Thyroid gland (tissue), 4 donors: Measurements from ENCODE around the gene GLYATL3. TPM values are rescaled to one million over a fixed set of nuclear protein-coding genes. Genes with fewer than 3 reads are reported as not detected.
"Not testable (repeated sequence)": the region's sequence is repeated elsewhere in the genome, so short reads cannot be mapped to it uniquely, and the experiment has no call there.

Source experiments
- DNase-seq, 2 donors: peaks; one replicate each; pipeline ENCODE4 v3.0.0-alpha.2; 2019
- H3K27ac ChIP-seq, 3 donors: fragments of 200-600 bp; sonication (generic); 1 replicate in 2 of 3; 2 replicates in 1 of 3; pipeline ENCODE4 v1.5.1; 2016 to 2019; ENCODE audit warnings: mild to moderate bottlenecking in 1 of 3, moderate library complexity in 1 of 3
- H3K27me3 ChIP-seq: fragments of 200-600 bp; sonication (generic); one replicate; pipeline ENCODE4 v1.5.1; 2019
- H3K36me3 ChIP-seq, 2 donors: fragments of 200-600 bp; sonication (generic); one replicate each; pipeline ENCODE4 v1.5.1; 2016 to 2019
- H3K4me1 ChIP-seq, 2 donors: fragments of 200-600 bp; sonication (generic); one replicate each; pipeline ENCODE4 v1.5.1; 2017 to 2019
- H3K4me3 ChIP-seq, 3 donors: fragments of 200-600 bp; sonication (generic); replicated peaks in 1 of 3; 1 replicate in 2 of 3; 2 replicates in 1 of 3; pipeline ENCODE4 v1.5.1; 2016; ENCODE audit warnings: mild to moderate bottlenecking in 1 of 3
- H3K9me3 ChIP-seq: fragments of 200-600 bp; sonication (generic); one replicate; pipeline ENCODE4 v1.5.1; 2017
- CTCF ChIP-seq, 6 experiments: fragments of 200-600 bp in 3 of 6; fragments of 450-650 bp in 3 of 6; sonication (generic) in 3 of 6; IDR thresholded peaks; one replicate each; pipeline ENCODE4 v1.5.1; 2016 to 2019; ENCODE audit warnings: antibody characterized with exemption in 6 of 6, mild to moderate bottlenecking in 2 of 6, inconsistent platforms in 1 of 6, moderate library complexity in 1 of 6
- POLR2A ChIP-seq, 2 donors: fragments of 450-650 bp; IDR thresholded peaks; one replicate each; pipeline ENCODE4 v1.6.1; 2017; ENCODE audit warnings: antibody characterized with exemption in 2 of 2, mild to moderate bottlenecking in 2 of 2, moderate library complexity in 1 of 2
- WGBS, 2 donors: methylation state at CpG; one replicate each; pipeline ENCODE4 v1.1.5; 2017; 5-methylcytosine and 5-hydroxymethylcytosine counted together
- intact Hi-C: fragments of 100-400 bp; cut with DNase I; formaldehyde crosslinking; loops from one replicate; pipeline ENCODE4 v1.15.1; 2023
- total RNA-seq, 4 donors: library from RNA; depleted of rRNA; stranded (reverse); fragments of >200 nt; gene quantifications; one replicate each; pipeline ENCODE4 v1.2.3, GENCODE V29; 2016

The GLYATL3 gene
- total RNA-seq, 4 donors from 2014 or later, result not detected

DNA sequence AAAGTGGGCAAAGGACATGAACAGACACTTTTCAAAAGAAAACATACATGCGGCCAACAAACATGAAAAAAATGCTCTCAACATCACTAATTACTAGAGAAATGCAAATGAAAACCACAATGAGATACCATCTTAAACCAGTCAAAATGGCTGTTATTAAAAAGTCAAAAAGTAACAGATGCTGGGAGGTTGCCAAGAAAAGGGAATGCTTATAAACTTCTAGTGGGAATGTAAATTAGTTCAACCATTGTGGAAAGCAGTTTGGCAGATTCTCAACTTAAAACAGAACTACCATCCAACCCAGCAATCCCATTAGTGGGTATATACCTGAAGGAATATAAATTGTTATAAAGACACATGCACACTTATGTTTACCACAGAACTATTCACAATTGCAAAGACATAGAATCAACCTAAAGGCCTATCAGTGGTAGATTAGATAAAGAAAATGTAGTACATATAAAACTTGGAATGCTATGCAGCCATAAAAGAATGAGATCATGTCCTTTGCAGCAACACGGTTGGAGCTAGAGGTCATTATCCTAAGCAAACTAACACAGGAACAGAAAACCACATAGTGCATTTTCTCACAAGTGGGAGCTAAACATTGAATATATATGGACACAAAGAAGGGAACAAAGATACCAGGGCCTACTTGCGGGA lies 20.3 kb upstream of the GLYATL3 start:
- DNase-seq, result no peak
- Histone ChIP-seq H3K9me3 (no peaks in the 10 kb centered on the region), H3K4me1 (no peaks in the 10 kb centered on the region), H3K4me3 (no peak overlapping the region), H3K36me3 (no peaks in the 10 kb centered on the region), H3K27ac (no peak overlapping the region), H3K27me3 (no peaks in the 10 kb centered on the region)
- intact Hi-C loops, result no loop called here
- TF ChIP-seq CTCF (IDR thresholded peaks at IDR 0.05), result no peak
- TF ChIP-seq POLR2A (IDR thresholded peaks at IDR 0.05), result no peak
- WGBS, 2 donors, result 95% methylated on average over 3 of the region's 3 CpGs

- H3K4me1 ChIP-seq, H3K9me3 ChIP-seq, DNase-seq, H3K27ac ChIP-seq, H3K36me3 ChIP-seq, intact Hi-C loops, H3K4me3 ChIP-seq, H3K27me3 ChIP-seq: not testable (repeated sequence)
- 100% methylated on average over 2 to 7 of the region's 22 CpGs for WGBS, 2 donors
Measured at GRCh38 chr6:49481846-49482245, 17.9 kb upstream of the GLYATL3 start.

- WGBS, 2 donors, result 83 to 91% methylated on average over 4 of the region's 14 CpGs
- DNase-seq, H3K4me3 ChIP-seq: not testable (repeated sequence)
Measured at GRCh38 chr6:49483380-49483779, 16.3 kb upstream of the GLYATL3 start.

GRCh38 chr6:49490633-49491032 lies 9.1 kb upstream of the GLYATL3 start:
- Histone ChIP-seq H3K36me3 (peaks cover 7 to 10% of the 10 kb centered on the region in 2 donors), H3K9me3 (no peaks in the 10 kb centered on the region), H3K27me3 (no peaks in the 10 kb centered on the region), H3K4me3 (no peak overlapping the region), H3K4me1 (no peaks in the 10 kb centered on the region), H3K27ac (no peak overlapping the region)
- TF ChIP-seq CTCF (IDR thresholded peaks at IDR 0.05), result no peak
- TF ChIP-seq POLR2A (IDR thresholded peaks at IDR 0.05), result no peak
- DNase-seq, result no peak
- WGBS, 2 donors, result 98% methylated on average over 4 of the region's 4 CpGs
- intact Hi-C loops, result no loop called here

More at GRCh38 chr6:49483380-49483779, 16.3 kb upstream of the GLYATL3 start:
- intact Hi-C loops, H3K4me1 ChIP-seq, H3K27ac ChIP-seq, H3K36me3 ChIP-seq, H3K9me3 ChIP-seq, H3K27me3 ChIP-seq: not testable (repeated sequence)

DNA sequence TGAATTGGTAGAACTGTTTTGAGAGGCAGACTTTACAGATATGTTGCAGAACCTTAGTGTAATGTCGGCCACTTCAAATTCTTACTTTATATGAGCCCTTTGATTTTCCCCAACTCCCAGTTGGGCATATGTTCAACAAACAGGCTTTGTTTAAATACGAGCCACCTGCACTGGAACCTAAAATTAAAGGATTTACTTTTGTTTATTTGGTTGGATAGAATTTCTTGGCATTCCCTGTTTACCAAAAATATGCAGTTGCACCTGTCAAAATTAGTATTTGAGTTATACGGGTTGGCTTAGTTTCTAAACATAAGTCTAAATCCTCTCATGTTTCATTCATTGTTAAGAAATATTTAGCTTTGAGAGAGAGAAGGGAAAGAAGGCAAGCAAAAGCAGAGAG lies 2.4 kb upstream of the GLYATL3 start:
- Histone ChIP-seq H3K27ac (no peak overlapping the region), H3K9me3 (no peaks in the 10 kb centered on the region), H3K36me3 (peaks cover 0 to 3% of the 10 kb centered on the region in 2 donors), H3K27me3 (no peaks in the 10 kb centered on the region), H3K4me3 (no peak overlapping the region), H3K4me1 (no peaks in the 10 kb centered on the region)
- TF ChIP-seq POLR2A (IDR thresholded peaks at IDR 0.05) (no peak), CTCF (IDR thresholded peaks at IDR 0.05) (no peak)
- no peak for DNase-seq
- intact Hi-C loops, result no loop called here
- WGBS, 2 donors, result 78 to 92% methylated on average over 3 of the region's 3 CpGs

GRCh38 chr6:49499126-49499525 lies 597 bp upstream of the GLYATL3 start:
- Histone ChIP-seq H3K4me3 (no peak overlapping the region), H3K36me3 (no peaks in the 10 kb centered on the region), H3K4me1 (no peaks in the 10 kb centered on the region), H3K9me3 (no peaks in the 10 kb centered on the region), H3K27me3 (no peaks in the 10 kb centered on the region), H3K27ac (no peak overlapping the region)
- 86 to 87% methylated on average over 1 of the region's 1 CpG for WGBS, 2 donors
- TF ChIP-seq CTCF (IDR thresholded peaks at IDR 0.05), result no peak
- TF ChIP-seq POLR2A (IDR thresholded peaks at IDR 0.05), result no peak
- no peak for DNase-seq
- intact Hi-C loops, result no loop called here
